Measurements from ENCODE around the gene HSPA1B. TPM values are rescaled to one million over a fixed set of nuclear protein-coding genes. Genes with fewer than 3 reads are reported as not detected.

The HSPA1B gene
- total RNA-seq, 4 donors from 2014 or later: 71.5 to 178 (median 112) TPM

GRCh38 chr6:31876357-31876756, 48.8 kb downstream of the HSPA1B start:
- H3K4me1 ChIP-seq: no peaks in the 10 kb centered on the region
- DNase-seq (no peak), ATAC-seq (no peak)
- intact Hi-C loops (cut with DNase I; ENCODE audit: low total_unique reads) (no loop called here), in situ Hi-C loops (cut with MboI; ENCODE audit: low sequenced_read_pairs in 4 of 4) (no loop called here)
- H3K36me3 ChIP-seq: peaks cover 0 to 18% of the 10 kb centered on the region in 2 donors
- H3K4me3 ChIP-seq: no peak overlapping the region
- no peaks in the 10 kb centered on the region for H3K9me3 ChIP-seq
- no peaks in the 10 kb centered on the region for H3K27me3 ChIP-seq
- no peak for TF ChIP-seq CTCF (IDR thresholded peaks at IDR 0.05 in 4 of 5, conservative IDR thresholded peaks at IDR 0.05 in 1 of 5)
- no peak for TF ChIP-seq POLR2A (IDR thresholded peaks at IDR 0.05)
- H3K27ac ChIP-seq: no peak overlapping the region

GRCh38 chr6:31877125-31877650, 49.6 kb downstream of the HSPA1B start:
- no peak for TF ChIP-seq CTCF (IDR thresholded peaks at IDR 0.05 in 4 of 5, conservative IDR thresholded peaks at IDR 0.05 in 1 of 5)
- TF ChIP-seq POLR2A (IDR thresholded peaks at IDR 0.05): no peak
- intact Hi-C loops (cut with DNase I; ENCODE audit: low total_unique reads): no loop called here
- H3K4me1 ChIP-seq: no peaks in the 10 kb centered on the region
- H3K4me3 ChIP-seq: no peak overlapping the region
- in situ Hi-C loops (cut with MboI; ENCODE audit: low sequenced_read_pairs in 4 of 4): no loop called here
- H3K9me3 ChIP-seq: no peaks in the 10 kb centered on the region
- ATAC-seq (no peak), DNase-seq (no peak)
- peaks cover 0 to 23% of the 10 kb centered on the region in 2 donors for H3K36me3 ChIP-seq
- no peak overlapping the region for H3K27ac ChIP-seq
- no peaks in the 10 kb centered on the region for H3K27me3 ChIP-seq

GRCh38 chr6:31877651-31878161, 50.2 kb downstream of the HSPA1B start:
- no peaks in the 10 kb centered on the region for H3K9me3 ChIP-seq
- H3K27me3 ChIP-seq: no peaks in the 10 kb centered on the region
- no peak for TF ChIP-seq CTCF (IDR thresholded peaks at IDR 0.05 in 4 of 5, conservative IDR thresholded peaks at IDR 0.05 in 1 of 5)
- TF ChIP-seq POLR2A (IDR thresholded peaks at IDR 0.05): no peak
- H3K36me3 ChIP-seq: peaks cover 0 to 28% of the 10 kb centered on the region in 2 donors
- in situ Hi-C loops (cut with MboI; ENCODE audit: low sequenced_read_pairs in 4 of 4) (no loop called here), intact Hi-C loops (cut with DNase I; ENCODE audit: low total_unique reads) (no loop called here)
- H3K27ac ChIP-seq: no peak overlapping the region
- H3K4me1 ChIP-seq: no peaks in the 10 kb centered on the region
- H3K4me3 ChIP-seq: no peak overlapping the region
- ATAC-seq (no peak), DNase-seq (no peak)

GRCh38 chr6:31878222-31878621, 50.7 kb downstream of the HSPA1B start:
- ATAC-seq: no peak
- Histone ChIP-seq H3K9me3 (no peaks in the 10 kb centered on the region), H3K27ac (no peak overlapping the region), H3K27me3 (no peaks in the 10 kb centered on the region), H3K4me3 (no peak overlapping the region), H3K4me1 (no peaks in the 10 kb centered on the region), H3K36me3 (peaks cover 0 to 34% of the 10 kb centered on the region in 2 donors)
- in situ Hi-C loops (cut with MboI; ENCODE audit: low sequenced_read_pairs in 4 of 4): no loop called here
- TF ChIP-seq POLR2A (IDR thresholded peaks at IDR 0.05): no peak
- no peak for TF ChIP-seq CTCF (IDR thresholded peaks at IDR 0.05 in 4 of 5, conservative IDR thresholded peaks at IDR 0.05 in 1 of 5)
- intact Hi-C loops (cut with DNase I; ENCODE audit: low total_unique reads): no loop called here
- DNase-seq: no peak

- no peak for ATAC-seq
- TF ChIP-seq POLR2A (IDR thresholded peaks at IDR 0.05) (no peak), CTCF (IDR thresholded peaks at IDR 0.05 in 4 of 5, conservative IDR thresholded peaks at IDR 0.05 in 1 of 5) (no peak)
- no peaks in the 10 kb centered on the region for H3K9me3 ChIP-seq
- no peak within 1 kb of the TSS for H3K4me3 ChIP-seq
- intact Hi-C loops (cut with DNase I; ENCODE audit: low total_unique reads): no loop called here
- no peak within 1 kb of the TSS for H3K27ac ChIP-seq
- in situ Hi-C loops (cut with MboI; ENCODE audit: low sequenced_read_pairs in 4 of 4): no loop called here
- DNase-seq: no peak
- H3K4me1 ChIP-seq: no peaks in the 10 kb centered on the region
- H3K27me3 ChIP-seq: no peaks in the 10 kb centered on the region
- peaks cover 0 to 39% of the 10 kb centered on the region in 2 donors for H3K36me3 ChIP-seq
These were observed 51.2 kb downstream of the HSPA1B start, which contains the start of gene SLC44A4 for GRCh38 chr6:31878726-31879125. Gene SLC44A4 (minus strand): TSS chr6:31878997. CDS start chr6:31878980, 17 bp downstream.
